GM21717 (cell line): Measurements from ENCODE around the gene TBL2.
A peak's percentile ranks its signal among the peaks of the same experiment; 100 is the strongest.
"Not testable (repeated sequence)": the region's sequence is repeated elsewhere in the genome, so short reads cannot be mapped to it uniquely, and the experiment has no call there.

Experiments
- ATAC-seq: cut with Tn5 transposase; IDR thresholded peaks from one replicate; pipeline ENCODE4 v1.9.1; 2021; ENCODE audit warnings: mild to moderate bottlenecking, moderate library complexity; ENCODE audit not compliant: unreplicated experiment

Gene TBL2

DNA sequence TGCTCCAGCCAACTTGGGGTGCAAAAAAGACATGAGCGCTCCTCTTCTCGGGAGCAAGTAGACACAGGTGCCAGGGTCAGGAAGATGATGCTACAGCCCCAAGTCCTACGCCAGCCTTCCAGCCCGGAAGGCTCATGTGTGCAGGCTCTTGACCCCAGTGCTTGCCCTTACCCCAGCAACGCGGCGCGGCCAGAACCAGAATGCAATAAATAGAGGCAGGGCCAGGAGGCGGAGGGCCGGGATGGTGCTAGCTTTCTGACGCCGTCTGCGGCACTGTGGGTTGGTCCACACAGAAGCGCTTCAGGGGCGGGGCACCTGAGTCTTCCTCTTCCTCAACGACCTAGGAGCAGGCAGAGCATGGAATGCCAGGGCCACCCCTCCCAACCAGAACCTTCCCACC, 41.3 kb downstream of the TBL2 start:
- no peak for ATAC-seq

DNA sequence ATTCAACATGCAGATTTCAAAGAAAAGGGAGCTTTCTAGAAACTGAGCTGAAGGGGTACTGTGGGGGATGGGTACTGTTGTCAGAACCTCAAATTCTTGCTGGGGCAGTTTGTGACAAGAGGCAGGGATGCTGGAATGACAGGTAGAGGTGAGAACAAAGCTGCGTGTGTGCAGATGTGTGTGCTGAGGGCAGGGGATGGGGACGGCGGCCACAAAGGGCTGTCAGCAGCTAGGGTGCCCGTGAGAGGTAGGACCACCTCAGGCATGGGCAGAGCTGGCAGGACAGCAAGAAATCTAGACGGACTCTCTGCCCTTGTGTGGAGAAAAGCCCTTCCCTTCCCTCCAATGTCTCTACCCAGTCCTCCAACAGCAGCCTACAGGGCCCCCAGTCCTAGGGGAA, 41.9 kb downstream of the TBL2 start:
- ATAC-seq: no peak

DNA sequence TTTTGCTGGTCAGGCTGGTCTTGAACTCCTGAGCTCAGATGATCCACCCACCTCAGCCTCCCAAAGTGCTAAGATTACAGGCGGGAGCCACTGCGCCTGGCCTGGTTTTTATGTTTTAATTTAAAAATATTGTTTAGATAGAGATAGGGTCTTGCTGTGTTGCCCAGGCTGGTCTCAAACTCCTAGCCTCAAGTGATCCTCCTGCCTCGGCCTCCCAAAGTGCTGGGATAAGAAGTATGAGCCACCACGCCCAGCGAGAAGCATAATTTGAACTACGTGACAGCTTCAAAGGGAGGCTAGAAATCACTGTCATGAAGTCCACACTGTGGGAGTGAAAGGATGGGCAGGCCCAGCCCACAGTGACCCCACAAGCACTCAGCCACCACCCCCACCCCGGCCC, 42.5 kb downstream of the TBL2 start:
- not testable (repeated sequence) for ATAC-seq

GRCh38 chr7:73533742-73534141, 44.6 kb downstream of the TBL2 start:
- ATAC-seq: no peak

GRCh38 chr7:73532224-73532623, 46.2 kb downstream of the TBL2 start:
- no peak for ATAC-seq

DNA sequence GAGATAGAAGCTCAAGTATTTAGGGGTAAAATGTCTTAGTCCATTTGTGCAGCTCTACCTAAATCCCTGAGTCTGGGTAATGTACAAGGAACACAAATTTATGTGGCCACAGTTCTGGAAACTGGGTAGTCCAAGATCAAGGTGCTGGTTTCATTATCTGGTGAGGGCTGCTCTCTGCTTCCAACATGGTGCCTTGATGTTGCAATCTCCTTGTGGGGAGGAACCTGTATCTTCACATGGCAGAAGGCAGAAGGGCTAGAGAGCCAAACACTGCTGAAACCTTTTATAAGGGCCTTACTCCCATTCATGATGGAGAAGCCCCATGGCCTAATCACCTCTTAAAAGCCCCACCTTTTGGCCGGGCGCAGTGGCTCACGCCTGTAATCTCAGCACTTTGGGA, 47.6 kb downstream of the TBL2 start:
- ATAC-seq: no peak

DNA sequence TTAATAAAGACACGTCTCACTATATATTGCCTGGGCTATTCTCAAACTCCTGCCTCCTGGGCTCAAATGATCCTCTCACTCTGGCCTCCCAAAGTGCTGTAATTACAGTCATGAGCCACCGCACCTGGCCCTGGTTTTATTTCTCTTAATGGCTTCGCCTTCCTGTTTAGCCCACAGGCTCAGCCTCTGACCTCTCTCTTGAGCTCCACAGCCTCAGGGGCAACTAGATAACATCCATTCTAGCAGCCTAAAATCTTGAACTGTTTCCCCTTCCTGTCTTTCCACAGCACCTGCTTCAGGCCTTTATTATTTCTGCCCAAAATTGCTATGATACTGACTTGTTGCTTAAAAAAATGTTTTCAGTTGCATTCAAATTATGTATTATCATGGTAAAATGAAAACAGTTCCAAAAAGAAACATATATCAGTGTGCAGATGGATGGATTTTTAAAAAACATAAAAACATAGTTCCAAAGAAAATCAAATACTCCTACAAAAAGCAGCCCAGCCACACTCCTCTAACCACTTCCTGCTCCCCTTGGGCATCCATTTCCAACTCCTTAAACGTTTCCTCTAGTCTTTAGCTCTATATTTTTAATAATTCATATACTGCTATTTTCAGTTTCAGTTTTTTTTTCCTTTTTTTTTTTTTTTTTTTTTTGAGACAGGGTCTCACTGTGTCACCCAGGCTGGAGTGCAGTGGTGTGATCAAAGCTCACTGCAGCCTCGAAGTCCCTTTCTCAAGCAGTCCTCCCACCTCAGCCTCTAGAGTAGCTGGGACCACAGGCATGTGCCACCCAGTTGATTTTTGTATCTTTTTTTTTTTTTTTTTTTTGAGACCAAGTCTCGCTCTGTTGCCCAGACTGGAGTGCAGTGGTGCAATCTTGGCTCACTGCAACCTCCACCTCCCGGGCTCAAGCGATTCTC, 51.2 kb downstream of the TBL2 start:
- no peak for ATAC-seq

- not testable (repeated sequence) for ATAC-seq
Observed at GRCh38 chr7:73526158-73526494, 52.3 kb downstream of the TBL2 start.

DNA sequence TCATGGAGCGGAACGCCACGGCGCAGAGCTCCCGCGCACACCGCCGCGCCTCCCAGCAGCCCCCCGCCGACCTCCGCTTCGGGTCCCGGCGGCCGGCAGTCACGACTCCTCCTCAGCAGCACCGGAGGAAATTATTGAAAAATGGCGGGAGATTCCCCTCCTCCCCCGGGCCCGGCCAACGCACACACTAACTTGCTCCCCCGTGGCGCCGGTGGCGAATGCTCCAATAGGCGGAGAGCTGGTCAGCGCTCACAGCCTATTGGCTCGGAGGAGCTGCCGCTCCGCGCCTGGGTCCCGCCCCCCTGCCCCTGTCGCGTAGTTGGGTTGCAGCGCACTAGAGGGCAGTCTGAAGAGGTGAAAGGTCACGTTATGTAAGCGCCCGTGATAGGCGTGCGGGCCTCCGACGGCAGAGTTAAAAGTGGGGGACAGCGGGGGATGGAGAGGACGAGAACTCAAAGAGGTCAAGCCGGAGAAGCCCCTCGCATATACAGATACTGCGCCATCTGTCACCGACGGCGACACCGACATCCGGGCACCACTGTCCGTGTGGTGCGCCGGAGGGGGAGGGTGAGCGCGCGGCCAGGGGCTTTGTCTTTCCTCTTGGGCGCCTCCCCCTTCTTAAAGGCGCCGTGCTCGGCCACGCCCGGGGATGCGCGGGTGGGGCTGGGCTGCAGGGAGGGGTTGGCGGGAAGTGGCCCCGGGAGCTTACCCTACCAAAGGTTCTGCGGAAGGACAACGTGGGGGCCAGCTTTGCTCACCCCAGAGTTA, 56.1 kb downstream of the TBL2 start, which contains the start of gene BAZ1B:
Gene BAZ1B, minus strand, starts transcription at position 189 of the 768 bp plus-strand sequence. CDS start 360 bp downstream, outside the sequence.
- ATAC-seq: peak; percentile 83

DNA sequence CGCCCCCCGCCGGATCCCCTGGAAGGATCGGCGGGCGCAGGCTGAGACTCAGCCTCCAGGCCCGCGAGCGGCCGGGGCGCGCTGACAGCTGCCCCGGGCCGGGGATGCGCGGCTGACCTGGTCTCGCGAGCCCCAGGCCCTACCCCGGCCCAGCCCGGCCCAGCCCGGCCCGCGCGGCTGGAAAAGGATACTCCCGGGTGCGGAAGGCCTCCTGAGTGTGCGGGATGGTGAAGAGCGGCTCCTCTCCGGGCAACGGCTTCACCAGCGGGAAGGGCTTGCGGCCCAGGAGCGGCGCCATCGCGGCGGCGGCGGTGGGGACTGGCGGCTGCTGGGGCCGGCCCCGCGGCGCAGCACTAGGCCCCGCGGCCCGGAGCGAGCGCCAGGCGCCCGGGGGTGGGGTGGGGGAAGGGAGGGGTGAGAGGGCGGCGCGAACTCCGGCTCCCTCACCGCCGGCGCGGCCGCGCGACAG, 56.7 kb downstream of the TBL2 start:
- ATAC-seq: peak; percentile 46

DNA sequence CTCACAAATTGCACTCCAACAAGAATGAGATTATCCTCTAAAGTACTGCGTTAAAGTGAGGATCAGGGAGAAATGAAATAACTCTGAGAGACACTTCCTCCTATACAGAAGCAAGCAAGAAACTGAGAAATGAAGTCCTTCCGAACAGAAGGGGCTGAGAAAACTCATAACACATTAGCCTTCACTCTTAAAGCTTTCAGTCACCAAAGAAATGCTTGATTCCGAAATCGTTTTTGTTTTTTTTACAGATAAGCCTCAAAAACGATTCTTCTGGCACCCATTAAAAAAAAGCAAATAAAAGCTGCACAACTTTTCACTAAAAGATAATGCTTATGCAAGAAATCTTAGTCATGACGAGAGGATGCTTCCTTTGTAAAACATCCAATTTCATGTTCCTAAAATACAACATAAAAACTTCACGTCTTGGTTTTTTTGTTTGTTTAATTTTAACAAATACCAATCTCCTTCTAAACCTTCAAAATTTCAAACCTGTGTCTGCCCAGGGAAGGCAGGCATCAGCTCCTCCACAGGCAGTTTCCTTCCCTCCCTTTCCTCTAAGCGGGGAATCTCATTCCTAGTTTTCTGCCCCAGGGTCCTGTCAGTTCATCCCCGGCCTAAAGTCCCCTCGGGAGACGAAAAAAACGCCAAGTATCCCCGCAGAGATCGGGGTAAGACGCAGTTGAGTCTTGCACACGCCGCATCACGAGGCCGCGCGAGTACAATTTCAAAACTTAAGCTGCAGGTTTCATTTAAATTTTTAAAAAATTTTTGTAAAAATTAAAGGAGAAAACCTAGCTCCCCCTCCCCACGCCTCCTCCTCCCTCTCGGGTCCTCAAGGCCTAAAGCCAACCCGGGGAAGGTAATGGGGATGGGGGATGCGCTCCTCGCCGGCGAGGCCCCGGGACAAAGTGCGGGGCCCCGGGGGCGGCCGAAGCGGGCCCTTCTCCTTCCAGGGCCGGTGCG, 57.4 kb downstream of the TBL2 start:
- no peak for ATAC-seq

DNA sequence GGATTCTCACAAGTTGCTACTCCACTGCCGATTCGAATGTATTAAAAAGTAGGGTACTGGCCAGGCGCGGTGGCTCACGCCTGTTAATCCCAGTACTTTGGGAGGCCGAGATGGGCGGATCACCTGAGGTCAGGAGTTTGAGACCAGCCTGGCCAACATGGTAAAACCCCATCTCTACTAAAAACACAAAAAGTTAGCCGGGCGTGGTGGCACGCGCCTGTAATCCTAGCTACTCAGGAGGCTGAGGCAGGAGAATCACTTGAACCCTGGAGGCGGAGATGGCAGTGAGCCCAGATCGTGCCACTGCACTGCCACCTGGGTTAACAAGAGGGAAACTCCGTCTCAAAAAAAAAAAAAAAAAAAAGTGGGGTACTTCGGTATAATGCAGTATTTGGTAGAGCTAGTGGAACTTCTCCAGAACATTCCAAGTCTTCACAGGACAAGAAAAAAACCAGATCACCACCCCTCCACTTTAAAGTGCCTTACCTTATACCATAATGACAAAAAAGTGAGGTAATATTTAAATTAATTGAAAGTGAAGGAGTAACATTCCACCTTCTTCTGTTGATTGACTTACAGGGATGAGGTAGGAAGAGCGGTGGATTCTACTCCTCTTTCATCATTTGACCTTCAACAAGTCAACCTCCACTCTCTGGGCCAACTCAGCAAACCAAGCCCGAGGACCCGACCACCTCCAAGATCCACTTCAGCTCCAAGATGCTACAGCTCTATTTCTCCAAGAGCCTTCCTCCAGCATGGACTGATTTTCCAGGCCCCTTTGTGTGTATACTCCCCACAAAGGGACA, 58.3 kb downstream of the TBL2 start:
- ATAC-seq: no peak

GRCh38 chr7:73518470-73518869, 59.9 kb downstream of the TBL2 start:
- no peak for ATAC-seq
